ENCODE results near the gene ELOVL1. TPM values are rescaled to one million over a fixed set of nuclear protein-coding genes. Genes with fewer than 3 reads are reported as not detected.

ELOVL1 gene
- total and polyA plus RNA-seq, 9 donors = 25.4 to 51.1 (median 39.2) TPM

- peaks cover 9% of the 10 kb centered on the region for H3K4me1 ChIP-seq (ENCODE audit: control insufficient read depth, insufficient read depth, low read length)
- DNase-seq = no peak
- H3K27ac ChIP-seq (ENCODE audit: low read length) = no peak overlapping the region
- no peaks in the 10 kb centered on the region for H3K9me3 ChIP-seq (replicated peaks; ENCODE audit: control insufficient read depth, low read depth, low read length)
- 71% methylated on average over 7 of the region's 7 CpGs for WGBS (ENCODE audit: insufficient coverage)
- no peak overlapping the region for H3K4me3 ChIP-seq (ENCODE audit: low read length)
- H3K36me3 ChIP-seq (ENCODE audit: control insufficient read depth, insufficient read depth, low read length) = no peaks in the 10 kb centered on the region
- no peaks in the 10 kb centered on the region for H3K27me3 ChIP-seq (ENCODE audit: control insufficient read depth, insufficient read depth, low read length)
Measured at GRCh38 chr1:43334453-43335205, 33.2 kb downstream of the ELOVL1 start.

- peaks cover 9% of the 10 kb centered on the region for H3K4me1 ChIP-seq (ENCODE audit: control insufficient read depth, insufficient read depth, low read length)
- 94% methylated on average over 2 of the region's 5 CpGs for WGBS (ENCODE audit: insufficient coverage)
Measured at GRCh38 chr1:43331688-43332087, 36.1 kb downstream of the ELOVL1 start.

GRCh38 chr1:43329995-43330751 lies 37.6 kb downstream of the ELOVL1 start:
- H3K27ac ChIP-seq (ENCODE audit: low read length) = peak overlapping the region; percentile 20
- 23% methylated on average over 3 of the region's 6 CpGs for WGBS (ENCODE audit: insufficient coverage)
- peaks cover 9% of the 10 kb centered on the region for H3K4me1 ChIP-seq (ENCODE audit: control insufficient read depth, insufficient read depth, low read length)
- no peaks in the 10 kb centered on the region for H3K36me3 ChIP-seq (ENCODE audit: control insufficient read depth, insufficient read depth, low read length)
- no peaks in the 10 kb centered on the region for H3K27me3 ChIP-seq (ENCODE audit: control insufficient read depth, insufficient read depth, low read length)
- H3K4me3 ChIP-seq (ENCODE audit: low read length) = no peak overlapping the region
- peaks cover 7% of the 10 kb centered on the region for H3K9me3 ChIP-seq (replicated peaks; ENCODE audit: control insufficient read depth, low read depth, low read length)
- DNase-seq = peak; percentile 59

More at GRCh38 chr1:43331688-43332087, 36.1 kb downstream of the ELOVL1 start:
- no peak for DNase-seq
- H3K36me3 ChIP-seq (ENCODE audit: control insufficient read depth, insufficient read depth, low read length) = no peaks in the 10 kb centered on the region
- no peak overlapping the region for H3K4me3 ChIP-seq (ENCODE audit: low read length)
- H3K27me3 ChIP-seq (ENCODE audit: control insufficient read depth, insufficient read depth, low read length) = no peaks in the 10 kb centered on the region
- H3K9me3 ChIP-seq (replicated peaks; ENCODE audit: control insufficient read depth, low read depth, low read length) = peaks cover 6% of the 10 kb centered on the region
- H3K27ac ChIP-seq (ENCODE audit: low read length) = no peak overlapping the region

GRCh38 chr1:43327549-43328292 lies 40.1 kb downstream of the ELOVL1 start:
- WGBS (ENCODE audit: insufficient coverage) = no CpG with 5 or more reads among the region's 1 CpG
- H3K36me3 ChIP-seq (ENCODE audit: control insufficient read depth, insufficient read depth, low read length) = no peaks in the 10 kb centered on the region
- no peak for DNase-seq

GRCh38 chr1:43325381-43325780 lies 42.4 kb downstream of the ELOVL1 start:
- Histone ChIP-seq H3K4me1 (ENCODE audit: control insufficient read depth, insufficient read depth, low read length) (peaks cover 7% of the 10 kb centered on the region), H3K36me3 (ENCODE audit: control insufficient read depth, insufficient read depth, low read length) (no peaks in the 10 kb centered on the region), H3K27me3 (ENCODE audit: control insufficient read depth, insufficient read depth, low read length) (no peaks in the 10 kb centered on the region), H3K9me3 (replicated peaks; ENCODE audit: control insufficient read depth, low read depth, low read length) (peaks cover 7% of the 10 kb centered on the region), H3K27ac (ENCODE audit: low read length) (no peak overlapping the region), H3K4me3 (ENCODE audit: low read length) (no peak overlapping the region)
- DNase-seq = no peak

More at GRCh38 chr1:43327549-43328292, 40.1 kb downstream of the ELOVL1 start:
- Histone ChIP-seq H3K27me3 (ENCODE audit: control insufficient read depth, insufficient read depth, low read length) (no peaks in the 10 kb centered on the region), H3K27ac (ENCODE audit: low read length) (no peak overlapping the region), H3K9me3 (replicated peaks; ENCODE audit: control insufficient read depth, low read depth, low read length) (peaks cover 7% of the 10 kb centered on the region), H3K4me1 (ENCODE audit: control insufficient read depth, insufficient read depth, low read length) (peaks cover 9% of the 10 kb centered on the region), H3K4me3 (ENCODE audit: low read length) (no peak overlapping the region)

- no peak for DNase-seq
- no peak overlapping the region for H3K4me3 ChIP-seq (ENCODE audit: low read length)
- H3K27me3 ChIP-seq (ENCODE audit: control insufficient read depth, insufficient read depth, low read length) = no peaks in the 10 kb centered on the region
- H3K4me1 ChIP-seq (ENCODE audit: control insufficient read depth, insufficient read depth, low read length) = peaks cover 2% of the 10 kb centered on the region
- peaks cover 7% of the 10 kb centered on the region for H3K9me3 ChIP-seq (replicated peaks; ENCODE audit: control insufficient read depth, low read depth, low read length)
- no peak overlapping the region for H3K27ac ChIP-seq (ENCODE audit: low read length)
- no peaks in the 10 kb centered on the region for H3K36me3 ChIP-seq (ENCODE audit: control insufficient read depth, insufficient read depth, low read length)
- 80% methylated on average over 1 of the region's 1 CpG for WGBS (ENCODE audit: insufficient coverage)
Measured at GRCh38 chr1:43324810-43325209, 43.0 kb downstream of the ELOVL1 start.

- H3K27ac ChIP-seq (ENCODE audit: low read length) = no peak overlapping the region
- 92% methylated on average over 5 of the region's 5 CpGs for WGBS (ENCODE audit: insufficient coverage)
- no peaks in the 10 kb centered on the region for H3K27me3 ChIP-seq (ENCODE audit: control insufficient read depth, insufficient read depth, low read length)
- no peaks in the 10 kb centered on the region for H3K36me3 ChIP-seq (ENCODE audit: control insufficient read depth, insufficient read depth, low read length)
- no peak overlapping the region for H3K4me3 ChIP-seq (ENCODE audit: low read length)
- H3K9me3 ChIP-seq (replicated peaks; ENCODE audit: control insufficient read depth, low read depth, low read length) = peaks cover 2% of the 10 kb centered on the region
- no peaks in the 10 kb centered on the region for H3K4me1 ChIP-seq (ENCODE audit: control insufficient read depth, insufficient read depth, low read length)
- no peak for DNase-seq
Measured at GRCh38 chr1:43322506-43322905, 45.3 kb downstream of the ELOVL1 start.

- no peak for DNase-seq
- Histone ChIP-seq H3K4me3 (ENCODE audit: low read length) (no peak overlapping the region), H3K36me3 (ENCODE audit: control insufficient read depth, insufficient read depth, low read length) (no peaks in the 10 kb centered on the region), H3K4me1 (ENCODE audit: control insufficient read depth, insufficient read depth, low read length) (no peaks in the 10 kb centered on the region), H3K27ac (ENCODE audit: low read length) (no peak overlapping the region), H3K27me3 (ENCODE audit: control insufficient read depth, insufficient read depth, low read length) (no peaks in the 10 kb centered on the region), H3K9me3 (replicated peaks; ENCODE audit: control insufficient read depth, low read depth, low read length) (no peaks in the 10 kb centered on the region)
- WGBS (ENCODE audit: insufficient coverage) = 87% methylated on average over 16 of the region's 16 CpGs
Measured at GRCh38 chr1:43321331-43321891, 46.4 kb downstream of the ELOVL1 start.

GRCh38 chr1:43319766-43320165 lies 48.0 kb downstream of the ELOVL1 start:
- no peak for DNase-seq
- Histone ChIP-seq H3K27ac (ENCODE audit: low read length) (no peak overlapping the region), H3K9me3 (replicated peaks; ENCODE audit: control insufficient read depth, low read depth, low read length) (no peaks in the 10 kb centered on the region), H3K27me3 (ENCODE audit: control insufficient read depth, insufficient read depth, low read length) (no peaks in the 10 kb centered on the region), H3K4me1 (ENCODE audit: control insufficient read depth, insufficient read depth, low read length) (no peaks in the 10 kb centered on the region), H3K4me3 (ENCODE audit: low read length) (no peak overlapping the region), H3K36me3 (ENCODE audit: control insufficient read depth, insufficient read depth, low read length) (no peaks in the 10 kb centered on the region)
- WGBS (ENCODE audit: insufficient coverage) = no CpG with 5 or more reads among the region's 3 CpGs

GRCh38 chr1:43319288-43319687 lies 48.5 kb downstream of the ELOVL1 start:
- no CpG with 5 or more reads among the region's 5 CpGs for WGBS (ENCODE audit: insufficient coverage)
- no peaks in the 10 kb centered on the region for H3K9me3 ChIP-seq (replicated peaks; ENCODE audit: control insufficient read depth, low read depth, low read length)
- H3K27ac ChIP-seq (ENCODE audit: low read length) = no peak overlapping the region
- no peaks in the 10 kb centered on the region for H3K27me3 ChIP-seq (ENCODE audit: control insufficient read depth, insufficient read depth, low read length)
- no peaks in the 10 kb centered on the region for H3K36me3 ChIP-seq (ENCODE audit: control insufficient read depth, insufficient read depth, low read length)
- H3K4me3 ChIP-seq (ENCODE audit: low read length) = no peak overlapping the region
- H3K4me1 ChIP-seq (ENCODE audit: control insufficient read depth, insufficient read depth, low read length) = no peaks in the 10 kb centered on the region
- no peak for DNase-seq
